Measurements from ENCODE around the gene AVL9. TPM values are rescaled to one million over a fixed set of nuclear protein-coding genes. Genes with fewer than 3 reads are reported as not detected.
A peak's percentile ranks its signal among the peaks of the same experiment; 100 is the strongest.
"Not testable (repeated sequence)": the region's sequence is repeated elsewhere in the genome, so short reads cannot be mapped to it uniquely, and the experiment has no call there.

Gene AVL9
- total RNA-seq, 4 donors from 2014 or later = 44.5 to 82.5 (median 52.5) TPM

- DNase-seq = no peak
- Histone ChIP-seq H3K27ac (peak overlapping the region; percentile 70 to 91 (median 83)), H3K36me3 (peaks cover 0 to 18% (median 0%) of the 10 kb centered on the region in 3 donors), H3K27me3 (no peaks in the 10 kb centered on the region), H3K4me3 (peak overlapping the region; percentile 60 to 84 (median 74)), H3K9me3 (no peaks in the 10 kb centered on the region), H3K4me1 (peaks cover 0 to 11% (median 2%) of the 10 kb centered on the region in 4 donors)
- no peak for TF ChIP-seq POLR2A (IDR thresholded peaks at IDR 0.05)
These were observed 5.5 kb upstream of the AVL9 start for GRCh38 chr7:32489788-32490126.

DNA sequence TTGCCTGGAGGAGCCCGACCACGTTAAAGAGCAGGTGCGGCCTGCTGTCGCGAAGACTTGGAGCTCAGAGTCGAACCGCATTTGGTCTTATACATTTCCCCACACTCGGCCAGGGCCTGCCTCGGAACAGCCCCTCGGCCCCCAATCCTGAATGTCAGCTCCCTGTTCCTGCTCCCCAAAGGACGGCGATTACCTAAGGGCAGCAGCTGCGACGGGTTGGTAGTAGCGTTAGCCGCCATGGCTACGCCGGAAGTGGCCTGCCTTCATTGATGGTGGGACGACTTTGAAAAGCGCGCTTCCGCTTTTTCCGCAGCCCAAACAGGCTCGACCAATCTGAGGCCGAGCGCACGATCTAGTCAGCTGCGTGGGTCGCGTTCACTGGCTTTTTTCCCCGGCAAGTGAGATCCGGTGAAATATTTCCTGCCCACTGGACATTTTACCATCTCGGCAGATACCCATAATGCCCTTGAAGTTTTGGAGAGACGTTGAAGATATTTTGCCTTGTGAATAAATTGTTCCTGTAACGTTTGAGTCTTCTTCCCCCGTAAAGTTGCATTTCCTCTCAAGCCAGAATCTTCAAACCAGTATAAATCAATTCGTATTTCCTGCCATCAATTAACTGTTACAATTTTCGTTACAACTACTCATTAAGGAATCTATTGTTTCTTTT lies 5.0 kb upstream of the AVL9 start, which contains the start of gene LSM5:
Gene LSM5, minus strand, starts transcription at position 254 of the 670 bp plus-strand sequence. Its CDS starts 15 bp downstream, at position 239.
- H3K36me3 ChIP-seq = peaks cover 0 to 18% (median 0%) of the 10 kb centered on the region in 3 donors
- DNase-seq = peak; percentile 90 to 96 (median 91)
- TF ChIP-seq POLR2A (IDR thresholded peaks at IDR 0.05) = peak in 1 of 2 donors; percentile 19
- TF ChIP-seq, protein P1, sequence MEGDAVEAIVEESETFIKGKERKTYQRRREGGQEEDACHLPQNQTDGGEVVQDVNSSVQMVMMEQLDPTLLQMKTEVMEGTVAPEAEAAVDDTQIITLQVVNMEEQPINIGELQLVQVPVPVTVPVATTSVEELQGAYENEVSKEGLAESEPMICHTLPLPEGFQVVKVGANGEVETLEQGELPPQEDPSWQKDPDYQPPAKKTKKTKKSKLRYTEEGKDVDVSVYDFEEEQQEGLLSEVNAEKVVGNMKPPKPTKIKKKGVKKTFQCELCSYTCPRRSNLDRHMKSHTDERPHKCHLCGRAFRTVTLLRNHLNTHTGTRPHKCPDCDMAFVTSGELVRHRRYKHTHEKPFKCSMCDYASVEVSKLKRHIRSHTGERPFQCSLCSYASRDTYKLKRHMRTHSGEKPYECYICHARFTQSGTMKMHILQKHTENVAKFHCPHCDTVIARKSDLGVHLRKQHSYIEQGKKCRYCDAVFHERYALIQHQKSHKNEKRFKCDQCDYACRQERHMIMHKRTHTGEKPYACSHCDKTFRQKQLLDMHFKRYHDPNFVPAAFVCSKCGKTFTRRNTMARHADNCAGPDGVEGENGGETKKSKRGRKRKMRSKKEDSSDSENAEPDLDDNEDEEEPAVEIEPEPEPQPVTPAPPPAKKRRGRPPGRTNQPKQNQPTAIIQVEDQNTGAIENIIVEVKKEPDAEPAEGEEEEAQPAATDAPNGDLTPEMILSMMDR (IDR thresholded peaks at IDR 0.05) = peak in 1 of 6 experiments; percentile 1

DNA sequence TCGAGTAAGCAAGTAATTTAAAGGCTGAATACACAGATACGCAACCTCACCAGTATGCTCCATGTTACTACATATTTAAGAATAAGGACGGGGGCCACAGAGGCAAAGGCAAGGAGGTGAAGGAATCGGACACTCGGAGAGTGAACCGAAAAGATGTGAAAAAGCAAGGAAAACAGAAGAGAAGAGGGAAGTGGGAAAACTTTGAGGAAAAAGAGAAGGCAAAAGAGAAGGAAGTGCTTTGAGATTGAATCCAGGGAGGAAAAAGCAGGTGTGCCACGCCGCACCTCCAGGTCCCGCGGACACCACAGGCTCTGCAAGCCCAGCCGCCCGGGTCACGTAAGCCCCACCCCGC lies 367 bp upstream of the AVL9 start:
- Histone ChIP-seq H3K9me3 (no peaks in the 10 kb centered on the region), H3K4me3 (peak overlapping the region; percentile 75 to 99 (median 96)), H3K27me3 (no peaks in the 10 kb centered on the region), H3K36me3 (no peaks in the 10 kb centered on the region), H3K4me1 (peaks cover 0 to 15% (median 3%) of the 10 kb centered on the region in 4 donors), H3K27ac (peak overlapping the region; percentile 93 to 99 (median 98))
- no peak for TF ChIP-seq POLR2A (IDR thresholded peaks at IDR 0.05)
- TF ChIP-seq, protein P1 (IDR thresholded peaks at IDR 0.05) = no peak
- no peak for DNase-seq

More for the DNA sequence above, 5.0 kb upstream of the AVL9 start, which contains the start of gene LSM5:
- peaks cover 0 to 11% (median 2%) of the 10 kb centered on the region in 4 donors for H3K4me1 ChIP-seq
- H3K9me3 ChIP-seq = no peaks in the 10 kb centered on the region
- H3K27ac ChIP-seq = peak within 1 kb of the TSS; percentile 70 to 91 (median 83)
- peak within 1 kb of the TSS; percentile 60 to 84 (median 74) for H3K4me3 ChIP-seq
- H3K27me3 ChIP-seq = no peaks in the 10 kb centered on the region

- no peak for TF ChIP-seq POLR2A (IDR thresholded peaks at IDR 0.05)
- TF ChIP-seq, protein P1 (IDR thresholded peaks at IDR 0.05) = no peak
These were observed 944 bp downstream of the AVL9 start for GRCh38 chr7:32496052-32496813.

DNA sequence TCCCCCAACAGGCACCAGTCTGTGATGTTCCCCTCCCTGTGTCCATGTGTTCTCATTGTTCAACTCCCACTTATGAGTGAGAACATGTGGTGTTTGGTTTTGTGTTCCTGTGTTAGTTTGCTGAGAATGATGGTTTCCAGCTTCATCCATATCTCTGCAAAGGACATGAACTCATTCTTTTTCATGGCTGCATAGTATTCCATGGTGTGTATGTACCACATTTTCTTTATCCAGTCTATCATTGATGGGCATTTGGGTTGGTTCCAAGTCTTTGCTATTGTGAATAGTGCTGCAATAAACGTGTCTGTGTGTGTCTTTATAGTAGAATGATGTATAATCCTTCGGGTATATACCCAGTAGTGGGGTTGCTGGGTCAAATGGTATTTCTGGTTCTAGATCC lies 4.5 kb downstream of the AVL9 start:
- H3K36me3 ChIP-seq, H3K4me3 ChIP-seq, H3K27me3 ChIP-seq, H3K27ac ChIP-seq, H3K9me3 ChIP-seq, DNase-seq: not testable (repeated sequence)
- H3K4me1 ChIP-seq = peaks cover 0 to 29% (median 5%) of the 10 kb centered on the region in 4 donors

More at GRCh38 chr7:32496052-32496813, 944 bp downstream of the AVL9 start:
- no peaks in the 10 kb centered on the region for H3K9me3 ChIP-seq
- DNase-seq = no peak
- H3K36me3 ChIP-seq = no peaks in the 10 kb centered on the region
- peak overlapping the region; percentile 93 to 99 (median 98) for H3K27ac ChIP-seq
- H3K4me3 ChIP-seq = peak overlapping the region; percentile 75 to 99 (median 96)
- no peaks in the 10 kb centered on the region for H3K27me3 ChIP-seq
- peaks cover 0 to 18% (median 3%) of the 10 kb centered on the region in 4 donors for H3K4me1 ChIP-seq

DNA sequence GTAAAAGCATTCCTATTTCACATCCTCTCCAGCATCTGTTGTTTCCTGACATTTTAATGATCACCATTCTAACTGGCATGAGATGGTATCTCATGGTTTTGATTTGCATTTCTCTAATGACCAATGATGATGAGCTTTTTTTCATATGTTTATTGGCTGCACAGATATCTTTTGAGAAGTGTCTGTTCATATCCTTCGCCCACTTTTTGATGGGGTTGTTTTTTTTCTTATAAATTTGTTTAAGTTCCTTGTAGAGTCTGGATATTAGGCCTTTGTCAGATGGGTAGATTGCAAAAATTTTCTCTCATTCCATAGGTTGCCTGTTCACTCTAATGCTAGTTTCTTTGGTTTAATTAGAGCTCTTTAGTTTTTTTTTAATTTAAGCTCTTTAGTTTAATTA lies 4.9 kb downstream of the AVL9 start:
- DNase-seq, H3K36me3 ChIP-seq, H3K9me3 ChIP-seq, H3K27me3 ChIP-seq, H3K4me3 ChIP-seq, H3K27ac ChIP-seq: not testable (repeated sequence)
- H3K4me1 ChIP-seq = peaks cover 0 to 31% (median 5%) of the 10 kb centered on the region in 4 donors

DNA sequence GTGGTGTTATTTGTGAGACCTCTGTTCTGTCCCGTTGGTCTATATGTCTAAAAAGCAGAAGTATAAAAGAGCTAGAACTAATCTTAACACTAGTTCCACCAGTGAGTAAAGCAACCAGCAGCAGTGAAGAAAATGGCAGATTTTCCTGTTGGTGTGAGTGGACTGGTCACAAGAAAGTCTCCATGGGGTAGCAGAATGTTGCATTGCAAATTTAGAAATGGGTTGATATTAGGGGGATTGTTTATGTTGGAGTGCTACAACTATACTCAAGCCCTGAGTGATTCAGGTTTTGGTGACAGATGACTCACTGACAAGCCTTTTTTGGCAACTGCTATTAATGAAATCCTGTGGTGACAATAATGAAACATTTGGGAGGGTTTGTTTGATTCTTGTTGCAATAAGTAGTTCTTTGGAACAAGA lies 5.6 kb downstream of the AVL9 start:
- H3K4me3 ChIP-seq = no peak overlapping the region
- no peak for TF ChIP-seq POLR2A (IDR thresholded peaks at IDR 0.05)
- TF ChIP-seq, protein P1 (IDR thresholded peaks at IDR 0.05) = no peak
- H3K4me1 ChIP-seq = peaks cover 0 to 31% (median 5%) of the 10 kb centered on the region in 4 donors
- DNase-seq = no peak
- no peaks in the 10 kb centered on the region for H3K36me3 ChIP-seq
- H3K27ac ChIP-seq = no peak overlapping the region
- H3K27me3 ChIP-seq = no peaks in the 10 kb centered on the region
- H3K9me3 ChIP-seq = no peaks in the 10 kb centered on the region

All from Peyer's patch (tissue), 4 donors.